Measurements from ENCODE around the gene ROS1.
A peak's percentile ranks its signal among the peaks of the same experiment; 100 is the strongest.
"Not testable (repeated sequence)": the region's sequence is repeated elsewhere in the genome, so short reads cannot be mapped to it uniquely, and the experiment has no call there.

ROS1 gene

DNA sequence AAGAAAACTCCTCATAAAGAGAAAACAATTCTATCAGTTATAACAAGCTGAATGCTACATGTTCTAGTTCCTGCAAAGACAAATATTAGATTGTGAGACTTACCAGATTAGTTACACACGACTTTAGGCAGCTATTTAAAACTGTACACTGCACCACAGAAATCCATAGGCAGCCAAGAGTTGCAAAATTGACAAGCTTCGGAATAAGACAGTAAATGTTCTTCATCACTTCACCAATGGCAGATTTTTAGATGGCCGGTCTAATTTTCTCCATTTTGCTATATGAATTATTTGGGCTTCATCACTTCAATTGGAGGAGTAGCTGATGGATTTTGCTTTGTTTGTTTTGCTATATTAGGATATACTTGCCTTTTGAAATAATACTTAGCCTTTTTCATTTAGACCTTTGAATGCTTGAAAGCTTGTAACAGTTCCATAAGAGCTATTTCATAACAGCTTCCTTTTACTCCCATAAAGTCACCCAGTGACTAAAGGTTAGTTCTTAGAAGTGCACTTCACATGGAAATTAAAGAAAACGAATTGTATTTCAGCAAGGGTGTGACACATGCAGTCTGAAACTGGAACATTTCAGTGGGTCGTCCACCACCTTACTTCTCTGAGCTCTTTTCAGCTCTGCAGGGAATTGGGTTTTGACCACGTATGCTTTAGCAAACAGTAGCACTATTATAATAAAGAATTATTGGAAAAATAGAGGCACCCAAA lies at the start of gene ROS1:
Gene ROS1, minus strand, starts transcription at position 512 of the 723 bp plus-strand sequence. Its CDS starts 286 bp downstream, at position 226.
- DNase-seq, result no peak

DNA sequence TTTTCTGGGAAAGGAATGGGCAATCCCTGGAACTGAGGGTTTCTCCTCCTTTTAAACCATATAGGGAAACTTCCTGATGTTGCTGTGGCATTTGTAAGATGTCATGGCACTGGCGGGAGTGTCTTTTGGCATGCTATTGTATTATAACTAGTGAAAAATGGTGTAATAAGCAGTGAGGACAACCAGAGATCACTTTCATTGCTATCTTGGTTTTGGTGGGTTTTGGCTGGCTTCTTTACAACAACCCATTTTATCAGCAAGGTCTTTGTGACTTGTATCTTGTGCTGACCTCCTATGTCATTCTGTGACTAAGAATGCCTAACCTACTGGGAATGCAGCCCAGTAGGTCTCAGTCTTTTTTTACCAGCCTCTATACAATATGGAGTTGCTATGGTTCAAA lies 47.7 kb upstream of the ROS1 start:
- no peak for DNase-seq

- no peak for DNase-seq
Observed at GRCh38 chr6:117472667-117473066, 46.9 kb upstream of the ROS1 start.

GRCh38 chr6:117469791-117470190 lies 44.0 kb upstream of the ROS1 start:
- no peak for DNase-seq

DNA sequence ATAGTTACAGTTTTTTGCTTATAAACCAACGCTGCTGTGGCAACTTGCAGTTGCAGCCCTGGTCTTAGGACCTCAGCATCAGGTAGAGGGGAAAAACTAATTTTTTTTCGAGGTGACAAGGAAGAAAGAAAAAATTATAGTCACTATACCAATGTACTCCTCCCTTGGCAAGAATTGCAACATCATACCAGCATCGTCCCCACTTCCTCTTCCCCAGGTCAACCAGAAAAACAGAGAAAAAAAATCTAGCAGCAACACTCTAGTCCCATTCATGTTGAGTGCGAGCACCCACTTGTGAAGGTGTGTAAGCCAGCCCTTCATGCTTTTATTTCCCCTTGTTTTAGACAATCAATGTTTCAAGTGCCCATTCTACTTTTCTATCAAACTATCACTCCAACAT lies 43.6 kb upstream of the ROS1 start:
- DNase-seq, result no peak

DNA sequence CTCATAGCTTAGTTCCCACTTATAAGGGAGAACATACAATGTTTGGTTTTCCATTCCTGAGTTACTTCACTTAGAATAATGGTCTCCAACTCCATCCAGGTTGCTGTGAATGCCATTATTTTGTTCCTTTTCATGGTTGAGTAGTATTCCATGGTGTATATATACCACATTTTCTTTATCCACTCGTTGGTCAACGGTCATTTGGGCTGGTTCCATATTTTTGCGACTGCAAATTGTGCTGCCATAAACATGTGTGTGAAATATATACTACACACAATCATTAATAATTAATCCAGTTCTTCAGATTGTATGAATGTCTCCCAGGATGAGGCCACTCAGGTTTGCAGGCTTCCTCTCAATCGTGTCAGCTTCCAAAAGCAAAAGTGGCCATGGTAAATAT lies 42.8 kb upstream of the ROS1 start:
- not testable (repeated sequence) for DNase-seq

DNA sequence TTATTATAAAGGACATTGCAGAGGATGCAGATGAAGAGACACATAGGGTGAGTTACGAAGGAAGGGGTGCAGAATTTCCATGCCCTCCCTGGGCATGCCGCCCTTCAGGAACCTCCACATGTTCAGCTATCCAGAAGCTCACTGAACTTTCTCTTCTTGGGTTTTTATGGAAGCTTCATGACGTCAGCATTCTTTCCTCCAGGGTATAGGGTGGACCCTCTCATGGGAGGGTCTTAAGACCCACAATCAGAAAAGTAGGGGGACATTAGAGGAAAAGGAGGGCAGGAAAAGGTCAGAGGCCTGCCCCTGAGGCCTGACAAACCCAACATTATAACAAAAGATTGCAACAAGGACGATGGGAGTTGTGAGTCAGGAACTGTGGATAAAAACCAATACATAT lies 42.1 kb upstream of the ROS1 start:
- no peak for DNase-seq

- DNase-seq, result no peak
Observed at GRCh38 chr6:117465691-117466090, 39.9 kb upstream of the ROS1 start.

DNA sequence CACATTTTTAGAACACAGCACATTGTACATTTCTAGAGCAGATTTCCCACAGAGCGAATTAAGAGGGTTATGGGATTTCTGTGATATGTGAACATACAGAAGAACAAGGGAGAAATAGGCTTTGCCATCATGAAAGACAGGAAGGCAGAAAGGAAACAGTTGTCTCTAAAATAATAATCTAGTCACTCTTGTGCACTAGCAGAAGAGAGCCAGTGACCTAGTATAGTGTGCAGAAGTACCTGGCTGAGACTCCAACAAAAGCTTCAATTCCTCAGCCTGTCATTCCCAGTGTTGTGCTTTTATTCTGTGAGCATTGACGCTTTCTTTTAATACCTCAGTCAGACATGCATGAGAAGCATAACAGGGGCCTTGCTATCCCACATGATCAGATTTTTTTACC lies 39.0 kb upstream of the ROS1 start:
- no peak for DNase-seq

- no peak for DNase-seq
Observed at GRCh38 chr6:117463762-117464665, 38.3 kb upstream of the ROS1 start.

- no peak for DNase-seq
Observed at GRCh38 chr6:117459204-117459944, 33.6 kb upstream of the ROS1 start.

DNA sequence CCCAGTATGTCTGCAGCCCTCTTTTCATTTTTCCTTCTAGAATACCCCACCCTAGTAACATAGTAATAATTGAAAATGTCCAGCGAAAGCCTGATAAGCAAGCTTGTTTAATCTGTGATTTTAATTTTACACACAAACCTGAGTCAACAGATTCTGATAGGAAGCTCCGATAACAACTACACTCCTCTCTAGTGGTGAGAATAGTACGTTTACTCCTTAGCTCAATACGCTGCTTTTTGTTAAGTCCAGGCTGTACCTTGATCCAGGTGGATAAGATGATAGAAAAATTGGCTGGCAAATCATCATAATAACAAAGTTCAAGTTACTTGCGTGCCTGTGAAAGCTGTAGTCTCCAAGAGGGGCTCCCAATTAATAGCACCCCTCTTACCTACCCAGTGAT lies 31.3 kb upstream of the ROS1 start:
- no peak for DNase-seq

GRCh38 chr6:117456250-117456649 lies 30.5 kb upstream of the ROS1 start:
- no peak for DNase-seq

DNA sequence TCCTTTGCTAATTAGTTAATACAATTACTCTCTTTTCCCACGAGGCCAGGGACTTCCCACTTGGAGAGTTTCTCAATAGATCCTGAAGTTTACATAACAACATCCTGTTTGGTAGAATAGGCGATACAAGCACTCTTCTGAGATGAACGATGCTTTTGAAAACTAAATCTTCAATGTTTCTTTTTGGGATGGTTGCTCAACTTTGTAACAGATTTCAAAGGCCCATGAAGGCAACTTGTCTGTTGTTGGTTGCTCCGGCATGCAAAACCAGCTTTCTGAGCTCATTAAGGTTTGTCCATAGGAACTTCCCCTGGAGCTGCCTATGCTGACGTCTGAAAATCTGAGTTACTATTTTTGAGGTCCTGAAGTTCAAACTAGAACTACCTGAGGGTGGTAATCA lies 25.9 kb upstream of the ROS1 start:
- no peak for DNase-seq

GRCh38 chr6:117449549-117450439 lies 24.1 kb upstream of the ROS1 start:
- DNase-seq, result peak; percentile 37

DNA sequence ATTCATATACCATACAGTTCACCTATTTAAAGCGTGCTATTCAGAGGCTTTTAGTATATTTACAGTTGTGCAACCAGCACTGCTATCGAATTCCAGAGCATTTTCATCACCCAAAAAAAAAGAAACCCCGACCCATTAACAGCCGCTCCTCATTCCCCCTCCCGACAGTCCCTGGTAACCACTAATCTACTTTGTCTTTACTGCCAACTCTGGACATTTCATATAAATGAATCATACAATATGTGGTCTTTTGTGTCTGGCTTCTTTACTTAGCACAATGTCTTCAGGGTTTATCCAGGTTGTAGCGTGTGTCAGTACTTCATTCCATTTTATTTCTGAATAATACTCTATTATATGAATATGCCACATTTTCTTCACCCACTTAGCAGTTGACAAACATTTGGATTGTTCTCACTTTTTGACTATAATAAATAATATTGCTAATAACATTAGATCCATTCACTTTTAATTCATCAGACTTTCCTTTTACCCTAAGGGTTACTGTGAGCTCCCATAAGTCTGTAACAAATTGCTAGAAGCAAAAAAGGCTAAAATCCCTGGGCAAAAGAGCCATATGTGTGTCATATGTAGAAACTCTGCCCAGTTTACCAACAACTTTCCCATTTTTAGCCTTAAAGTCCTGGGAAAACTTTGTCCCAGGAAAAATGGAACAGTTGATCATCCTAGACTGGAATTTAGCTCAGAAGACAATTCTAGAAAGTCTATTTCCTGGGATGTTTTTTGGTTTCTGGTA lies 23.2 kb upstream of the ROS1 start:
- no peak for DNase-seq

GRCh38 chr6:117448011-117448410 lies 22.3 kb upstream of the ROS1 start:
- no peak for DNase-seq

GRCh38 chr6:117446861-117447260 lies 21.1 kb upstream of the ROS1 start:
- no peak for DNase-seq

DNA sequence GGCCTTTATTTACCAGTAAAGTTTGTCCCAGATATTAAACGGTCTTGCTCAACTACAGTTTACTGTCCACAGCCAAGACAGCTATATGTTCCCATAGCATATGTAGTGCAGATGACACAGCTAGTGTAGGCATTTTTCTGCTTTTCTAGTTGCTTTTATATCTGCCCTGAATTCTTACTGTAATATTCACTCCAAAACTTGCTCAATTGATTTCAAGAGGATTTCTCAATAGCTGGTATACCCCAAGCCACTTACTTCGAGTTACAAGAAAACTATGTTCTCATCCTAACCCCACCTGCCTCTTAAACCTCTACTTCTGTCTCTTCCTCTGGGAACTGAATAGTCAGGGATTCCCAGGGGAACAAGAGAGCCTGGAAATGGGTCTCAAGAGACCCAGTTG lies 18.9 kb upstream of the ROS1 start:
- no peak for DNase-seq

DNA sequence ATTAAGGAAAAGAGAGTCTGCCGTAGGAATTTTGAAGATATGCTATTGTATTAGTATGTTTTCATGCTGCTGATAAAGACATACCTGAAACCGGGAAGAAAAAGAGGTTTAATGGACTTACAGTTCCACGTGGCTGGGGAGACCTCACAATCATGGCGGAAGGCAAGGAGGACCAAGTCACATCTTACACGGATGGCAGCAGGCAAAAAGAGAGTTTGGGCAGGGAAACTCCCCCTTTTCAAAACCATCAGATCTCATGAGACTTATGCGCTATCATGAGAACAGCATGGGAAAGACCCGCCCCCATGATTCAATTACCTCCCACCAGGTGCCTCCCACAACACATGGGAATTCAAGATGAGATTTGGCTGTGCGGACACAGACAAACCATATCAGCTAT lies 16.6 kb upstream of the ROS1 start:
- not testable (repeated sequence) for DNase-seq

DNA sequence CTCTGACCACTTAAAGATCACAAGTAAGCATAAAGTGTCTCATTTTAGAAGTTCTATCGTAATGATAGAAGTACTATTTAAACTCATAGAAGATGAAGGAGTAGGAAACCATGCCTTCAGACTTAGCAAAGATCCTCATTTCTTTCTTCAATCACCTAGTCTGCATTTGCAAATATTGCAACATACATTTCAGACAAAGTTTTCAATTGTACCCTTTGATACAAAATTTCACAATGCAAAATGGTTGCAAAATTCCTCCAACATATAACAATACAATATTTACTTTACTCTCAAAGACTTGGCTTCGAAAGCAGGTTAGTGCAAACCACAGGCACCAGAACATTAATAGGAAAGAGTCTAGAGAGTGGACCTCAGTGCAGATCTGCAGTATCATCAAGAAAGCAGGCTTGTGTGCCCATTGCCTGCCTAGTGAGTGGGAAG lies 16.1 kb upstream of the ROS1 start:
- DNase-seq, result no peak

Measured in activated CD4-positive, CD25-positive, alpha-beta regulatory T cell treated with anti-CD3 and anti-CD28 coated beads, Interleukin-2, amount 50 U/mL, for 72 hours (primary cell).